Chondrocyte (in vitro differentiated cells): ENCODE data around the gene SERPINE2. TPM values are rescaled to one million over a fixed set of nuclear protein-coding genes. Genes with fewer than 3 reads are reported as not detected.

Experiments
- DNase-seq: peaks from one replicate; pipeline ENCODE4 v3.0.0; 2021; ENCODE audit warnings: mixed read lengths, low spot score
- H3K27ac Mint-ChIP-seq: one replicate; pipeline ENCODE4 v1.8.0; 2021; ENCODE audit warnings: mild to moderate bottlenecking, moderate library complexity, mixed read lengths; ENCODE audit not compliant: unreplicated experiment
- H3K27me3 Mint-ChIP-seq: 2 replicates; pipeline ENCODE4 v1.8.0; 2021; ENCODE audit warnings: low read depth, mixed read lengths
- H3K36me3 Mint-ChIP-seq: 2 replicates; pipeline ENCODE4 v1.8.0; 2021; ENCODE audit warnings: low read depth, mixed read lengths
- H3K4me1 Mint-ChIP-seq: 2 replicates; pipeline ENCODE4 v1.8.0; 2021; ENCODE audit warnings: low read depth, mild to moderate bottlenecking, mixed read lengths
- H3K4me3 Mint-ChIP-seq: one replicate; pipeline ENCODE4 v1.8.0; 2021; ENCODE audit warnings: mild to moderate bottlenecking, moderate library complexity, mixed read lengths; ENCODE audit not compliant: unreplicated experiment
- H3K9me3 Mint-ChIP-seq: 2 replicates; pipeline ENCODE4 v1.8.0; 2021; ENCODE audit warnings: low read depth, mixed read lengths
- total RNA-seq: library from RNA; stranded (reverse); gene quantifications from 3 replicates; pipeline ENCODE4 v1.2.1, GENCODE V29; 2021
- TF ChIP-seq, protein P1 (sequence below): fragments of 200-600 bp; sonication (generic); IDR thresholded peaks from 2 replicates; pipeline ENCODE4 v1.5.0; 2021; ENCODE audit warnings: antibody characterized with exemption, mild to moderate bottlenecking, moderate library complexity

SERPINE2 gene
- total RNA-seq, 1 donor from 2014 or later, result 46.9 TPM

DNA sequence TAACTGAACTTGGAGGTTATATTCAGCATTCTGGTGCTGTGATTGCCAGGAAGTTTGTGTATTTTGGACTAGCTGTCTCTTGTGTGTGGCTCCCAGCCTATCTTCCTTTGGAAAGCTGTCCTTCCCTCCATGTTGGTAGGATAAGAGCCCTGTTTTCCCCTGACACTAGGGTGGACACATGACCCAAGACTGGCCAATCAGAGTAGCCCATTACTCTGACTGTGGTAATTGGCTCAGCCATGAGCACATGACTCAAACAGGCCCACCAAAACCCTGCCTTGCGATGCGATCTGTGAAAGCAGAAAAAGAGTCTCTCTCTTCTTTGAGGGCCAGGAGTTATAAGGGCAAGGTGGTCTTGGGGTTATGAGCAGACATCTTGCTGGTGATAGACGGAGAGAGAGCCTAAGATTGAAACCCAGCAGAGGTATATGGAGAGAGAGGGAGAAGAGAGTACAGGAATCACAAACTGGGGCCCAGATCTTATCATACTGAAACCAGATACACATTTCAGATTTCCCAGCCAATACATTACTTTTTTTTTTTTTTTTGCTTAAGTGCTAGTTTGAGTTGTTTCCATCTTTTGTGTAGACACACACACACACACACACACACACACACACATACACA lies 45.3 kb upstream of the SERPINE2 start:
- Mint-ChIP-seq H3K4me1 (peaks cover 27% of the 10 kb centered on the region), H3K9me3 (no peaks in the 10 kb centered on the region), H3K36me3 (no peaks in the 10 kb centered on the region), H3K27me3 (no peaks in the 10 kb centered on the region), H3K4me3 (no peak overlapping the region), H3K27ac (peak overlapping the region; percentile 46)
- TF ChIP-seq, protein P1, sequence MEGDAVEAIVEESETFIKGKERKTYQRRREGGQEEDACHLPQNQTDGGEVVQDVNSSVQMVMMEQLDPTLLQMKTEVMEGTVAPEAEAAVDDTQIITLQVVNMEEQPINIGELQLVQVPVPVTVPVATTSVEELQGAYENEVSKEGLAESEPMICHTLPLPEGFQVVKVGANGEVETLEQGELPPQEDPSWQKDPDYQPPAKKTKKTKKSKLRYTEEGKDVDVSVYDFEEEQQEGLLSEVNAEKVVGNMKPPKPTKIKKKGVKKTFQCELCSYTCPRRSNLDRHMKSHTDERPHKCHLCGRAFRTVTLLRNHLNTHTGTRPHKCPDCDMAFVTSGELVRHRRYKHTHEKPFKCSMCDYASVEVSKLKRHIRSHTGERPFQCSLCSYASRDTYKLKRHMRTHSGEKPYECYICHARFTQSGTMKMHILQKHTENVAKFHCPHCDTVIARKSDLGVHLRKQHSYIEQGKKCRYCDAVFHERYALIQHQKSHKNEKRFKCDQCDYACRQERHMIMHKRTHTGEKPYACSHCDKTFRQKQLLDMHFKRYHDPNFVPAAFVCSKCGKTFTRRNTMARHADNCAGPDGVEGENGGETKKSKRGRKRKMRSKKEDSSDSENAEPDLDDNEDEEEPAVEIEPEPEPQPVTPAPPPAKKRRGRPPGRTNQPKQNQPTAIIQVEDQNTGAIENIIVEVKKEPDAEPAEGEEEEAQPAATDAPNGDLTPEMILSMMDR, result no peak
- DNase-seq, result no peak

DNA sequence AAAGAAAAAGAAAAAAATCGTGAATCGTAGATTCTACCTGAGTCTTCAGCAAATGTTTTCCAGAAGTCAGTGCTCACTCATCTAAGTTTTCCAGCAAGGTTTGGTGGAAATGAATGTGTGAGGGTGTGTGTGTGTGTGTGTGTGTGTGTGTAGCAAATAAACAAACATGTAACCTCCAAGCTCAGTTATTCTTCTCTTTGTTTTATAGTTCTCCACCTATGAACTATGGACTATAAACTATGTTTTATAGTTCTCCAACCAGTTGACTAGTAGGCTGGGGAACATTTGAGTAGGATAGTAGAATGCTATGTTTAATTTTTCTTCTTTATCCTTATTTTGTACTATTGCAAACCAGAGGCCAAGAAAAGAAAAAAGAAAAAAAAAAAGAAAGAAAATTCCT lies 44.6 kb upstream of the SERPINE2 start:
- Mint-ChIP-seq H3K36me3 (no peaks in the 10 kb centered on the region), H3K27ac (no peak overlapping the region), H3K27me3 (no peaks in the 10 kb centered on the region), H3K4me3 (no peak overlapping the region), H3K9me3 (no peaks in the 10 kb centered on the region), H3K4me1 (peaks cover 27% of the 10 kb centered on the region)
- TF ChIP-seq, protein P1, result no peak
- DNase-seq, result no peak

DNA sequence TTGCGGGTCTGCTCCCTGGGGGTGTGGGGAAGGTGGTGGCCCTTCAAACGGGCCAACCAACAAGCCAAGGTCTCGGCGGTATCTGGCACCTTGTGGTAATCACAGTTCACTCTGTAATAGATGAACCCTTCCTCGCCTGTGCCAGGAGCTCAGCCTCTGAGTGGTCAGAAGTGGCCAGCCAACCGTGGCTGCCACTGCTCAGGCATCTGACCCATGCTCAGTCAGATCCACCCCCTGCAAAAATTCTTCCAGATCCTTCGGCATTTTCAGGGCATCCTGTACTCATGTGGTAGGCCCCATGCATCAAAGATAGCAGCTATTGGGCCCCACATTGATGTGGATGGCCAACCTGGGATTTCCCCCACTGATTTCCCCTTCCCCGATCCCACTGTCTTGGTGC lies 39.6 kb upstream of the SERPINE2 start:
- Mint-ChIP-seq H3K4me3 (no peak overlapping the region), H3K36me3 (no peaks in the 10 kb centered on the region), H3K9me3 (no peaks in the 10 kb centered on the region), H3K4me1 (peaks cover 4% of the 10 kb centered on the region), H3K27ac (no peak overlapping the region), H3K27me3 (no peaks in the 10 kb centered on the region)
- DNase-seq, result no peak
- TF ChIP-seq, protein P1, result no peak

DNA sequence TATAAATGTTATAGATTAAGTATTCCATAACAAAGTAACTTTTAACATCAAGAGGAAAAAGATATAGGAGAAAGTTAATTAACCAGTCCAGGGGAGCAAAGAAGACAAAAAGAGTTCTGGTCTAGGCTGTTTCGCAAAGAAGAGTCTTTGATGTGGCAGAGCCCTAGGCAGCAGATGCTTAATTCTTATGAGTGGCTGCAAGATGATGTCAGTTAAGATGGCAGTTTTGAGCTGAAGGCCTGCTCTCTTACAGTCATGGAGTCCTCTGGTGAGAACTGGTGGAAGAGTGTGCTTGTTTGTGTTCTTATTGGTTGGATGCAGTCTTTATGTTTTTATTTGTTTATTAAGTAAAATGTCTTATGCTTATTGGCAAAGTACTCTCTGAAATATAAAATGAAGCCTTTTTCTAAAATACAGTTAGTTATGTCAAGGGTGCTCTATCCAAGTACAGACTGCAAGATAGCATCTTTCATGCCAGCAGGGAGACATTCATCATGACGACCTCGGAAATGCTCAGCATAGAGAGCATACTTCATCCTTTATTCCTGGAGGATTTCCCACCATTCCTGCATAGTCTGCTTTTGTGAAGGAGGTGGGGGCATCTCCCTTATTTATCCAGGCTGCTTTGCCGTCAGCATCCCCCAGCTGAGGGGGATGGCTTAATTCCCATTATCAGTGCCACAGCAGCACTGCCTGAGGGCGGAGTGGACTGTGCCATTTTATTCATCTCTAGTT lies 38.9 kb upstream of the SERPINE2 start:
- no peak overlapping the region for H3K27ac Mint-ChIP-seq
- no peak for DNase-seq
- H3K9me3 Mint-ChIP-seq, result no peaks in the 10 kb centered on the region
- TF ChIP-seq, protein P1, result no peak
- peaks cover under 1% of the 10 kb centered on the region for H3K4me1 Mint-ChIP-seq
- no peaks in the 10 kb centered on the region for H3K36me3 Mint-ChIP-seq
- H3K27me3 Mint-ChIP-seq, result no peaks in the 10 kb centered on the region
- H3K4me3 Mint-ChIP-seq, result no peak overlapping the region

DNA sequence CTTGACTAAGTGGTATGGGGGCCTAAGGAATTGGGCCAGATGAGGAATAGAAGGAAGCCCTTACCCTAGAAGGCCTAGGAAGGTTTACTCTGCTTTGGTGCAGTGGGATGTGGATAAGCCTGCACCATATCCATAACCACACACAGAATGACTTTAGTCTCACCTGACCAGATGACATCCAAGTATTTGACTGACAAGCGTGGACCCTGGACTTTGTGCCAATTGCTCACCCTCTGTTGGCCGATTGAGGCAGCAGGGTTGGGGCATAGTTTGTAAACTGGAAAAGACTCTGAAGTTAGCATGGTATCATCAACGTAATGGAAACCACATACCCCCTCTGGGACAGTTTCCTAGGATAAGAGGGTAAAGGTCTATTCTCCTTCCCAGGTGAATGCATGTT lies 36.5 kb upstream of the SERPINE2 start:
- Mint-ChIP-seq H3K36me3 (no peaks in the 10 kb centered on the region), H3K9me3 (no peaks in the 10 kb centered on the region), H3K27me3 (no peaks in the 10 kb centered on the region), H3K4me1 (no peaks in the 10 kb centered on the region), H3K27ac (no peak overlapping the region), H3K4me3 (no peak overlapping the region)
- no peak for DNase-seq
- TF ChIP-seq, protein P1, result no peak
